Tibial nerve (tissue), 4 donors: Measurements from ENCODE around the gene DUSP7.

Source experiments
- EP300 ChIP-seq, 2 donors: sonication (generic); formaldehyde crosslinking; IDR thresholded peaks; one replicate each; pipeline ENCODE4 v1.6.1; 2017; ENCODE audit warnings: antibody characterized with exemption in 2 of 2, mild to moderate bottlenecking in 1 of 2
- TF ChIP-seq, protein P1 (sequence below), 5 experiments: fragments of 200-600 bp in 3 of 5; fragments of 450-650 bp in 2 of 5; sonication (generic) in 3 of 5; IDR thresholded peaks; one replicate each; pipeline ENCODE4 v1.5.1; 2016 to 2019; ENCODE audit warnings: antibody characterized with exemption in 5 of 5, mild to moderate bottlenecking in 3 of 5, moderate library complexity in 2 of 5

DNA sequence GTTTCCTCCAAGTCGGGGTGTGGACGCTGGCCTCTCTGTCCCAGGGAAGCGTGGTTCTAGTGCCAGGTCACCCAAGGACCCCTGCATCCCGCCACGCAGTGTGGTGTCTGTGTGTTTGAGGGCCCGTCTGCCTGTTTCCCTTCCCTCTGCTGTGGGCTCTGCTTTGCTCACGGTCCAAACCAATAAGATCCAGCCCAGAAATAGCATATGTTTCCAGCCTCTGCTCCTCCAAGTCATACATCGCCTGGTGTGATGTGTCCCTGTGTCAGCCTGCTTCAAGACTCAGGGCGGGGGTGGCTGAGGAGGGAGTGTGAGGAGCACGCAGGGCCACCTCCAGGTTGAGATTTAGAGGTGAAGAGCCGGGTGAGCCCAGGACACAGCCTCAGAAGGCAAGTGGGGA lies 38.8 kb downstream of the DUSP7 start:
- TF ChIP-seq, protein P1, sequence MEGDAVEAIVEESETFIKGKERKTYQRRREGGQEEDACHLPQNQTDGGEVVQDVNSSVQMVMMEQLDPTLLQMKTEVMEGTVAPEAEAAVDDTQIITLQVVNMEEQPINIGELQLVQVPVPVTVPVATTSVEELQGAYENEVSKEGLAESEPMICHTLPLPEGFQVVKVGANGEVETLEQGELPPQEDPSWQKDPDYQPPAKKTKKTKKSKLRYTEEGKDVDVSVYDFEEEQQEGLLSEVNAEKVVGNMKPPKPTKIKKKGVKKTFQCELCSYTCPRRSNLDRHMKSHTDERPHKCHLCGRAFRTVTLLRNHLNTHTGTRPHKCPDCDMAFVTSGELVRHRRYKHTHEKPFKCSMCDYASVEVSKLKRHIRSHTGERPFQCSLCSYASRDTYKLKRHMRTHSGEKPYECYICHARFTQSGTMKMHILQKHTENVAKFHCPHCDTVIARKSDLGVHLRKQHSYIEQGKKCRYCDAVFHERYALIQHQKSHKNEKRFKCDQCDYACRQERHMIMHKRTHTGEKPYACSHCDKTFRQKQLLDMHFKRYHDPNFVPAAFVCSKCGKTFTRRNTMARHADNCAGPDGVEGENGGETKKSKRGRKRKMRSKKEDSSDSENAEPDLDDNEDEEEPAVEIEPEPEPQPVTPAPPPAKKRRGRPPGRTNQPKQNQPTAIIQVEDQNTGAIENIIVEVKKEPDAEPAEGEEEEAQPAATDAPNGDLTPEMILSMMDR (IDR thresholded peaks at IDR 0.05): no peak
- TF ChIP-seq EP300 (IDR thresholded peaks at IDR 0.05): no peak
